CD14-positive monocyte (primary cell): ENCODE measurements around the gene PI4KA. TPM values are rescaled to one million over a fixed set of nuclear protein-coding genes. Genes with fewer than 3 reads are reported as not detected.

Source experiments
- DNase-seq, 3 donors: peaks; one replicate each; pipeline ENCODE4 v3.0.0-alpha.2; 2011 to 2022
- H2AFZ ChIP-seq: 2 replicates; pipeline ENCODE4 v1.6.0; 2012; ENCODE audit warnings: mild to moderate bottlenecking, low read depth, low read length, inconsistent platforms; ENCODE audit not compliant: insufficient read depth, poor library complexity, severe bottlenecking
- H3K27ac ChIP-seq, 2 donors: 1 replicate in 1 of 2; 2 replicates in 1 of 2; pipeline ENCODE4 v1.5.1; 2012 to 2013; ENCODE audit warnings: low read length in 2 of 2, control low read depth in 1 of 2, inconsistent platforms in 1 of 2, low read depth in 1 of 2, mild to moderate bottlenecking in 1 of 2
- H3K27me3 ChIP-seq, 2 donors: one replicate each; pipeline versions ENCODE4 v1.6.0 to v1.6.1; 2011 to 2013; ENCODE audit warnings: low read length in 2 of 2; ENCODE audit not compliant: control insufficient read depth in 2 of 2, insufficient read depth in 2 of 2
- H3K36me3 ChIP-seq, 2 donors: replicated peaks in 1 of 2; 1 replicate in 1 of 2; 2 replicates in 1 of 2; pipeline versions ENCODE4 v1.5.1 to v1.6.1; 2012 to 2013; ENCODE audit warnings: low read length in 2 of 2, control low read depth in 1 of 2, inconsistent platforms in 1 of 2, mild to moderate bottlenecking in 1 of 2; ENCODE audit not compliant: insufficient read depth in 2 of 2, control insufficient read depth in 1 of 2
- H3K4me1 ChIP-seq, 2 donors: 1 replicate in 1 of 2; 2 replicates in 1 of 2; pipeline versions ENCODE4 v1.5.1 to v1.6.1; 2012 to 2013; ENCODE audit warnings: low read length in 2 of 2, control low read depth in 1 of 2, inconsistent platforms in 1 of 2, mild to moderate bottlenecking in 1 of 2, moderate library complexity in 1 of 2; ENCODE audit not compliant: insufficient read depth in 2 of 2, control insufficient read depth in 1 of 2
- H3K4me2 ChIP-seq: replicated peaks from 2 replicates; pipeline ENCODE3; 2012; ENCODE audit warnings: low read length, moderate library complexity, mild to moderate bottlenecking; ENCODE audit not compliant: poor library complexity, severe bottlenecking; ENCODE audit errors: extremely low read depth
- H3K4me3 ChIP-seq, 3 experiments: fragments of 200-600 bp in 1 of 3; sonication (generic) in 1 of 3; replicated peaks in 1 of 3; 1 replicate in 2 of 3; 2 replicates in 1 of 3; pipeline ENCODE4 v1.5.1; 2011 to 2013; ENCODE audit warnings: low read length in 3 of 3, mild to moderate bottlenecking in 3 of 3, control low read depth in 2 of 3, low read depth in 2 of 3, inconsistent platforms in 1 of 3, moderate library complexity in 1 of 3
- H3K79me2 ChIP-seq: 2 replicates; pipeline ENCODE4 v1.6.0; 2012; ENCODE audit warnings: mild to moderate bottlenecking, control low read depth, inconsistent platforms, low read length, moderate library complexity; ENCODE audit not compliant: insufficient read depth
- H3K9ac ChIP-seq: 2 replicates; pipeline ENCODE4 v1.6.0; 2017; ENCODE audit warnings: low read length, mild to moderate bottlenecking; ENCODE audit not compliant: insufficient read depth, poor library complexity, severe bottlenecking
- H3K9me3 ChIP-seq, 2 donors: replicated peaks in 1 of 2; 1 replicate in 1 of 2; 2 replicates in 1 of 2; pipeline versions ENCODE4 v1.5.1 to v1.6.1; 2012 to 2013; ENCODE audit warnings: low read length in 2 of 2, control low read depth in 1 of 2; ENCODE audit not compliant: control insufficient read depth in 1 of 2, insufficient read depth in 1 of 2
- H4K20me1 ChIP-seq: 2 replicates; pipeline ENCODE4 v1.6.0; 2012; ENCODE audit warnings: mild to moderate bottlenecking, low read length, control low read depth, moderate library complexity; ENCODE audit not compliant: insufficient read depth
- H3K27ac Mint-ChIP-seq, 7 donors: one replicate each; pipeline ENCODE4 v1.8.0; 2020; ENCODE audit warnings: mild to moderate bottlenecking in 7 of 7, mixed read lengths in 7 of 7, moderate library complexity in 6 of 7, inconsistent platforms in 2 of 7
- H3K27me3 Mint-ChIP-seq, 3 donors: one replicate each; pipeline ENCODE4 v1.8.0; 2021 to 2022; ENCODE audit warnings: low read depth in 3 of 3, mild to moderate bottlenecking in 3 of 3, mixed read lengths in 3 of 3, moderate library complexity in 3 of 3, inconsistent platforms in 1 of 3
- H3K36me3 Mint-ChIP-seq, 2 donors: one replicate each; pipeline ENCODE4 v1.8.0; 2020; ENCODE audit warnings: mixed read lengths in 2 of 2, inconsistent platforms in 1 of 2, mild to moderate bottlenecking in 1 of 2
- H3K4me1 Mint-ChIP-seq: one replicate; pipeline ENCODE4 v1.8.0; 2020; ENCODE audit warnings: mild to moderate bottlenecking, mixed read lengths
- H3K4me3 Mint-ChIP-seq, 2 donors: one replicate each; pipeline ENCODE4 v1.8.0; 2020; ENCODE audit warnings: mild to moderate bottlenecking in 2 of 2, mixed read lengths in 2 of 2, moderate library complexity in 1 of 2
- H3K9me3 Mint-ChIP-seq, 7 donors: one replicate each; pipeline ENCODE4 v1.8.0; 2020 to 2022; ENCODE audit warnings: mixed read lengths in 7 of 7, mild to moderate bottlenecking in 6 of 7, moderate library complexity in 6 of 7, inconsistent platforms in 2 of 7
- CTCF ChIP-seq: fragments of 200-600 bp; IDR thresholded peaks from one replicate; pipeline ENCODE4 v1.8.0; 2022; ENCODE audit warnings: antibody characterized with exemption, mild to moderate bottlenecking
- WGBS: methylation state at CpG from one replicate; pipeline ENCODE4 v1.1.5; 2013; ENCODE audit warnings: missing lambda C conversion rate; ENCODE audit not compliant: insufficient coverage; 5-methylcytosine and 5-hydroxymethylcytosine counted together
- intact Hi-C, 2 donors: fragments of 100-400 bp; cut with micrococcal nuclease; formaldehyde crosslinking; loops; one replicate each; pipeline versions ENCODE4 v1.15.0 to v1.15.1; 2023
- polyA plus RNA-seq, 3 donors: library from polyadenylated mRNA; depleted of rRNA in 1 of 3; unstranded in 2 of 3; stranded (reverse) in 1 of 3; fragments of 300-500 nt in 2 of 3; fragments of >200 nt in 1 of 3; fragmentation: Illumina TruSeq in 2 of 3; gene quantifications; 1 replicate in 2 of 3; 2 replicates in 1 of 3; pipeline ENCODE4 v1.2.3, GENCODE V29; 2012 to 2021

Gene PI4KA
- polyA plus RNA-seq, 3 donors: 22.8 to 74.4 (median 38.2) TPM

GRCh38 chr22:20881869-20882815, 23.5 kb upstream of the PI4KA start:
- Histone ChIP-seq H3K4me2 (no peak overlapping the region), H3K27me3 (no peaks in the 10 kb centered on the region), H3K79me2 (no peaks in the 10 kb centered on the region), H3K27ac (no peak overlapping the region), H3K36me3 (peaks cover 59 to 83% of the 10 kb centered on the region in 2 donors), H4K20me1 (peaks cover 4% of the 10 kb centered on the region), H3K4me1 (peaks cover 3 to 4% of the 10 kb centered on the region in 2 donors), H3K9ac (no peak overlapping the region), H3K4me3 (no peak overlapping the region), H3K9me3 (no peaks in the 10 kb centered on the region), H2AFZ (no peak overlapping the region)
- Mint-ChIP-seq H3K4me3 (no peak overlapping the region), H3K36me3 (peaks cover 59 to 82% of the 10 kb centered on the region in 2 donors), H3K27me3 (peaks cover 0 to 3% (median 2%) of the 10 kb centered on the region in 3 donors), H3K9me3 (no peaks in the 10 kb centered on the region), H3K4me1 (peaks cover 8% of the 10 kb centered on the region), H3K27ac (peak overlapping the region in 3 of 7 donors; percentile 16 to 74 (median 38))
- no peak for DNase-seq
- intact Hi-C loops: loop anchor here (5.0 to 10.0 kb wide), 3 partner anchors 35 to 133 kb away; partner anchors contain the start of genes CRKL (in 1 of the 2) and P2RX6 (in 1 of the 2)
- WGBS: 96% methylated on average over 6 of the region's 9 CpGs
- no peak for TF ChIP-seq CTCF

DNA sequence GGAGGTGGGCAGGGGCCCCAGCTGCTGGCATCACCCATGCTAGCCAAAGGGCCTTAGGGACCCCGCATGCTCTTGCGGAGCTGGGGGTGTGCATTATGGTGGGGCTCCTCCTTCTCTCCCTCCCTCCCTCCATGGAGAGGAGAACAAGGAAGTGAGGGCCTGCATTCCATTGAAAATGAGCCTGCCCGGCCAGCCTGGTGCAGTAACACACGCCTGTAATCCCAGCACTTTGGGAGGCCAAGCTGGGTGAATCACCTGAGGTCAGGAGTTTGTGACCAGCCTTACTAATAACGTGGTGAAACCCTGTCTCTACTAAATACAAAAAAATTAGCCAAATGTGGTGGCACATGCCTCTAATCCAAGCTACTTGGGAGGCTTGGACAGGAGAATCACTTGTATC, 22.6 kb upstream of the PI4KA start:
- Histone ChIP-seq H3K9ac (no peak overlapping the region), H3K27ac (no peak overlapping the region), H4K20me1 (peaks cover 4% of the 10 kb centered on the region), H3K9me3 (no peaks in the 10 kb centered on the region), H3K4me2 (no peak overlapping the region), H3K79me2 (no peaks in the 10 kb centered on the region), H3K27me3 (no peaks in the 10 kb centered on the region), H3K36me3 (peaks cover 58 to 79% of the 10 kb centered on the region in 2 donors), H2AFZ (no peak overlapping the region), H3K4me3 (no peak overlapping the region), H3K4me1 (peaks cover 3 to 4% of the 10 kb centered on the region in 2 donors)
- 93% methylated on average over 3 of the region's 5 CpGs for WGBS
- peaks cover 8% of the 10 kb centered on the region for H3K4me1 Mint-ChIP-seq
- no peak for DNase-seq
- peak overlapping the region in 1 of 7 donors; percentile 56 for H3K27ac Mint-ChIP-seq
- no peaks in the 10 kb centered on the region for H3K9me3 Mint-ChIP-seq
- intact Hi-C loops: loop anchor here (5.0 to 10.0 kb wide), 3 partner anchors 36 to 134 kb away; partner anchors contain the start of genes CRKL (in 1 of the 2) and P2RX6 (in 1 of the 2)
- H3K27me3 Mint-ChIP-seq: peaks cover 0 to 3% (median 2%) of the 10 kb centered on the region in 3 donors
- peaks cover 64 to 85% of the 10 kb centered on the region in 2 donors for H3K36me3 Mint-ChIP-seq
- no peak overlapping the region for H3K4me3 Mint-ChIP-seq
- TF ChIP-seq CTCF: no peak
